Esophagus muscularis mucosa (tissue), 4 donors: ENCODE measurements around the gene CLIC5. TPM values are rescaled to one million over a fixed set of nuclear protein-coding genes. Genes with fewer than 3 reads are reported as not detected.

Source experiments
- DNase-seq: peaks from one replicate; pipeline ENCODE4 v3.0.0-alpha.2; 2017; ENCODE audit errors: extremely low spot score
- H3K27ac ChIP-seq, 4 donors: fragments of 200-600 bp; sonication (generic); replicated peaks in 1 of 4; 1 replicate in 3 of 4; 2 replicates in 1 of 4; pipeline ENCODE4 v1.5.1; 2016 to 2019; ENCODE audit warnings: mild to moderate bottlenecking in 1 of 4
- H3K27me3 ChIP-seq, 4 donors: fragments of 200-600 bp; sonication (generic); one replicate each; pipeline versions ENCODE4 v1.5.1 to v1.6.0; 2016 to 2019
- H3K36me3 ChIP-seq, 4 donors: fragments of 200-600 bp; sonication (generic); one replicate each; pipeline ENCODE4 v1.5.1; 2016 to 2019
- H3K4me1 ChIP-seq, 4 donors: fragments of 200-600 bp; sonication (generic); one replicate each; pipeline ENCODE4 v1.5.1; 2016 to 2019
- H3K4me3 ChIP-seq, 4 donors: fragments of 200-600 bp; sonication (generic); 1 replicate in 2 of 4; 2 replicates in 2 of 4; pipeline ENCODE4 v1.5.1; 2016 to 2019; ENCODE audit warnings: mild to moderate bottlenecking in 4 of 4, moderate library complexity in 1 of 4
- H3K9me3 ChIP-seq, 4 donors: fragments of 200-600 bp; sonication (generic); 1 replicate in 3 of 4; 2 replicates in 1 of 4; pipeline ENCODE4 v1.5.1; 2016 to 2019
- CTCF ChIP-seq, 3 experiments: fragments of 200-600 bp in 2 of 3; fragments of 450-650 bp in 1 of 3; sonication (generic) in 2 of 3; IDR thresholded peaks; one replicate each; pipeline ENCODE4 v1.5.1; 2017 to 2019; ENCODE audit warnings: antibody characterized with exemption in 3 of 3, mild to moderate bottlenecking in 2 of 3, moderate library complexity in 1 of 3
- EP300 ChIP-seq: sonication (generic); formaldehyde crosslinking; IDR thresholded peaks from one replicate; pipeline ENCODE4 v1.6.1; 2017; ENCODE audit warnings: antibody characterized with exemption
- POLR2A ChIP-seq: fragments of 450-650 bp; IDR thresholded peaks from one replicate; pipeline ENCODE4 v1.6.1; 2017; ENCODE audit warnings: antibody characterized with exemption, moderate library complexity, mild to moderate bottlenecking, low read depth
- POLR2AphosphoS5 ChIP-seq, 2 donors: sonication (generic); formaldehyde crosslinking; IDR thresholded peaks; one replicate each; pipeline ENCODE4 v1.6.1; 2017; ENCODE audit warnings: antibody characterized with exemption in 2 of 2
- WGBS: methylation state at CpG from one replicate; pipeline ENCODE4 v1.1.5; 2018; 5-methylcytosine and 5-hydroxymethylcytosine counted together
- intact Hi-C: fragments of 100-400 bp; cut with DNase I; formaldehyde crosslinking; loops from one replicate; pipeline ENCODE4 v1.15.1; 2023
- total RNA-seq, 4 donors: library from RNA; depleted of rRNA; stranded (reverse); fragments of >200 nt; gene quantifications; one replicate each; pipeline versions ENCODE4 v1.1.0 to v1.2.1, GENCODE V29; 2016

CLIC5 gene
- total RNA-seq, 4 donors from 2014 or later = 5.3 to 7.2 (median 6.3) TPM

- intact Hi-C loops = loop anchor here (5.0 kb wide), 2 partner anchors 1268 to 1448 kb away; no protein-coding TSS in a partner anchor
- no peak for TF ChIP-seq CTCF (IDR thresholded peaks at IDR 0.05)
- TF ChIP-seq POLR2A = no peak
- no peak for TF ChIP-seq POLR2AphosphoS5 (IDR thresholded peaks at IDR 0.05)
- no peak for TF ChIP-seq EP300
- no peaks in the 10 kb centered on the region for H3K27me3 ChIP-seq
These were observed 90.8 kb downstream of the CLIC5 start for GRCh38 chr6:45924763-45925342.

DNA sequence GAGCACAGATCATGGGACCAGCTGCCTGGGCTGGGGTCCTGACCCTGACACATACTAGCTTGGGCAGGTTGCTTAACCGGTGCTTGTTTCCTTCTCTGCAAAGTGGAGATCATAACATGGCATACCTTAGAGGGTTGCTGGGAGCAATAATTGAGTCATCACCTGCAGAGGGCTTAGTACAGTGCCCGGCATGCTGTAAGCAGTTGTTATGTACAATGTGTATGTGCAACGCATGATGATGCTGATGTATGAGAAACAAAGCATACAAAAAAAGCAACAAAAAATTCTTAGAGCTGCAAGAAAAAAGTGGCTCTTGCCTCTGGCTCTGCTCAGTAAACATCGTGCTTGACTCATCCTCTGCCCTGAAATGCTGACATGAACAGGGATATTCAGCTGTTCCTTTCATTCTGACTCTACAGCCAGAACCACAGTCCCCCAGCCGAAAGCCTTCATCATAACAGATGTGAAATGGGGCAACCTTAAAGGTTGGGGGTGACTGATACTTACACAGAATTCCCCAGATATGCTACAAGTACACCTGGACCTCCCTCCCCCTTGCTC lies 91.7 kb downstream of the CLIC5 start:
- TF ChIP-seq EP300 (no peak), POLR2A (no peak), POLR2AphosphoS5 (IDR thresholded peaks at IDR 0.05) (no peak), CTCF (IDR thresholded peaks at IDR 0.05) (no peak)
- 80% methylated on average over 5 of the region's 5 CpGs for WGBS
- Histone ChIP-seq H3K27me3 (no peaks in the 10 kb centered on the region), H3K4me3 (no peak overlapping the region), H3K9me3 (no peaks in the 10 kb centered on the region), H3K36me3 (peaks cover 0 to 10% (median 0%) of the 10 kb centered on the region in 4 donors), H3K27ac (no peak overlapping the region), H3K4me1 (peaks cover 8 to 23% (median 11%) of the 10 kb centered on the region in 4 donors)
- DNase-seq = no peak
- intact Hi-C loops = loop anchor here (5.0 kb wide), 2 partner anchors 1267 to 1447 kb away; no protein-coding TSS in a partner anchor

More at GRCh38 chr6:45924763-45925342, 90.8 kb downstream of the CLIC5 start:
- Histone ChIP-seq H3K4me1 (peaks cover 8 to 23% (median 11%) of the 10 kb centered on the region in 4 donors), H3K27ac (no peak overlapping the region), H3K9me3 (no peaks in the 10 kb centered on the region), H3K36me3 (peaks cover 0 to 7% (median 0%) of the 10 kb centered on the region in 4 donors), H3K4me3 (no peak overlapping the region)
- no peak for DNase-seq
- 70% methylated on average over 6 of the region's 6 CpGs for whole genome bisulfite sequencing

DNA sequence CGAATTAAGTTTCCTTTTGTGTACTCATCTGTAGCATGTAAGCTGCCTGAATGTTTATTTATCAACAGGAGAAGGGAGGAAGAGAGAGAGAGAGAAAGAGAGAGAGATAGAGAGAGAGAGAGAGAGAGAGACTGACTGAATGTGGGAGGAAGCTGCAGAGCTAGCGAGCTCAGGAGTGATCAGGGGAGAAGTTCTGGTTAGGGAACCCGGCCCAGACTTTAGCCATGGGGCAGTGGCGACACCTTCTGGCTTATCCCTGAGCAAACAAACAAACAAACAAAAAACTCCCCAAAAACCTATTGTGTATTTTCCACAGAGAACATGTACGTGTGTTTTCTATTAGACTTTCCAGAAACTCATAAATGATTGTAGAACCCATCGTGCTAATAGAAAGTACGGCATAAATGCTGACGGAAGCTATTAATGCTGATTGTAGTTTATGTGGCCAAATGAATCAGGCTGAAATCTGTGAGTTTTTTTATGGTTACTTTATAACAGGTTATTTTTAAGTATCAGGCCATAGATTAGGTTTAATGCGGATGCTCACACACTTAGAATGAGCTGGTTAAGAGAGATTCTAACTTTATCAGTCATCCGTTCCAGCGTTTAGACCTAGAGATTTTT lies 92.8 kb downstream of the CLIC5 start:
- H3K4me1 ChIP-seq = peaks cover 8 to 23% (median 11%) of the 10 kb centered on the region in 4 donors
- no peak overlapping the region for H3K27ac ChIP-seq
- no peaks in the 10 kb centered on the region for H3K9me3 ChIP-seq
- H3K36me3 ChIP-seq = peaks cover 0 to 19% (median 0%) of the 10 kb centered on the region in 4 donors
- DNase-seq = no peak
- intact Hi-C loops = loop anchor here (5.0 kb wide), 2 partner anchors 1266 to 1446 kb away; no protein-coding TSS in a partner anchor
- H3K27me3 ChIP-seq = no peaks in the 10 kb centered on the region
- no peak for TF ChIP-seq POLR2A
- TF ChIP-seq CTCF (IDR thresholded peaks at IDR 0.05) = peak; percentile 33 to 46 (median 36)
- TF ChIP-seq EP300 = no peak
- 56% methylated on average over 11 of the region's 11 CpGs for WGBS
- H3K4me3 ChIP-seq = no peak overlapping the region

- Histone ChIP-seq H3K27me3 (no peaks in the 10 kb centered on the region), H3K36me3 (peaks cover 0 to 19% (median 0%) of the 10 kb centered on the region in 4 donors), H3K4me3 (no peak overlapping the region), H3K9me3 (no peaks in the 10 kb centered on the region), H3K4me1 (peaks cover 8 to 28% (median 11%) of the 10 kb centered on the region in 4 donors), H3K27ac (no peak overlapping the region)
- intact Hi-C loops = loop anchor here (5.0 kb wide), 2 partner anchors 1264 to 1444 kb away; no protein-coding TSS in a partner anchor
- no peak for DNase-seq
- 63% methylated on average over 6 of the region's 6 CpGs for WGBS
- TF ChIP-seq POLR2AphosphoS5 (IDR thresholded peaks at IDR 0.05) (peak in 1 of 2 donors; percentile 27), EP300 (no peak)
These were observed 93.9 kb downstream of the CLIC5 start for GRCh38 chr6:45921691-45922281.
